Right renal pelvis (tissue), 4 donors: Measurements from ENCODE around the gene CADM1. TPM values are rescaled to one million over a fixed set of nuclear protein-coding genes. Genes with fewer than 3 reads are reported as not detected.

Experiments used
- DNase-seq, 4 donors: peaks; one replicate each; pipeline ENCODE4 v3.0.0-alpha.2; 2013; ENCODE audit warnings: low read depth in 4 of 4, low spot score in 3 of 4, missing footprints in 1 of 4
- polyA plus RNA-seq, 4 donors: library from polyadenylated mRNA; unstranded; fragments of 120-200 nt; gene quantifications; one replicate each; pipeline ENCODE4 v1.2.1, GENCODE V29; 2013; ENCODE audit not compliant: insufficient read length in 4 of 4

Gene CADM1
- polyA plus RNA-seq, 4 donors, result 126 to 146 (median 136) TPM

GRCh38 chr11:115325523-115325922 lies 178.7 kb downstream of the CADM1 start:
- no peak for DNase-seq

GRCh38 chr11:115324581-115325432 lies 179.4 kb downstream of the CADM1 start:
- DNase-seq, result peak; percentile 61 to 73 (median 64)

- DNase-seq, result no peak
Measured at GRCh38 chr11:115322553-115323203, 181.5 kb downstream of the CADM1 start.

GRCh38 chr11:115321605-115322289 lies 182.5 kb downstream of the CADM1 start:
- no peak for DNase-seq

- no peak for DNase-seq
Measured at GRCh38 chr11:115317277-115318185, 186.7 kb downstream of the CADM1 start.

- no peak for DNase-seq
Measured at GRCh38 chr11:115316696-115317095, 187.5 kb downstream of the CADM1 start.

- DNase-seq, result no peak
Measured at GRCh38 chr11:115314330-115314920, 189.8 kb downstream of the CADM1 start.

- no peak for DNase-seq
Measured at GRCh38 chr11:115313224-115313838, 190.9 kb downstream of the CADM1 start.

- DNase-seq, result no peak
Measured at GRCh38 chr11:115311949-115312348, 192.3 kb downstream of the CADM1 start.

GRCh38 chr11:115306689-115307088 lies 197.5 kb downstream of the CADM1 start:
- no peak for DNase-seq

- no peak for DNase-seq
Measured at GRCh38 chr11:115304774-115305472, 199.3 kb downstream of the CADM1 start.

GRCh38 chr11:115303929-115304531 lies 200.2 kb downstream of the CADM1 start:
- DNase-seq, result no peak

GRCh38 chr11:115302946-115303703 lies 201.1 kb downstream of the CADM1 start:
- DNase-seq, result no peak

GRCh38 chr11:115300660-115301428 lies 203.4 kb downstream of the CADM1 start:
- no peak for DNase-seq

GRCh38 chr11:115298300-115299012 lies 205.8 kb downstream of the CADM1 start:
- no peak for DNase-seq

- no peak for DNase-seq
Measured at GRCh38 chr11:115297330-115297729, 206.9 kb downstream of the CADM1 start.
